Measurements from ENCODE around the gene MMAB.

GRCh38 chr12:109578330-109578927 is 5.1 kb upstream of the MMAB start:
- no peak for TF ChIP-seq EZH2 (IDR thresholded peaks at IDR 0.05; ENCODE audit: low read length, unreplicated experiment)
- TF ChIP-seq, protein P1, sequence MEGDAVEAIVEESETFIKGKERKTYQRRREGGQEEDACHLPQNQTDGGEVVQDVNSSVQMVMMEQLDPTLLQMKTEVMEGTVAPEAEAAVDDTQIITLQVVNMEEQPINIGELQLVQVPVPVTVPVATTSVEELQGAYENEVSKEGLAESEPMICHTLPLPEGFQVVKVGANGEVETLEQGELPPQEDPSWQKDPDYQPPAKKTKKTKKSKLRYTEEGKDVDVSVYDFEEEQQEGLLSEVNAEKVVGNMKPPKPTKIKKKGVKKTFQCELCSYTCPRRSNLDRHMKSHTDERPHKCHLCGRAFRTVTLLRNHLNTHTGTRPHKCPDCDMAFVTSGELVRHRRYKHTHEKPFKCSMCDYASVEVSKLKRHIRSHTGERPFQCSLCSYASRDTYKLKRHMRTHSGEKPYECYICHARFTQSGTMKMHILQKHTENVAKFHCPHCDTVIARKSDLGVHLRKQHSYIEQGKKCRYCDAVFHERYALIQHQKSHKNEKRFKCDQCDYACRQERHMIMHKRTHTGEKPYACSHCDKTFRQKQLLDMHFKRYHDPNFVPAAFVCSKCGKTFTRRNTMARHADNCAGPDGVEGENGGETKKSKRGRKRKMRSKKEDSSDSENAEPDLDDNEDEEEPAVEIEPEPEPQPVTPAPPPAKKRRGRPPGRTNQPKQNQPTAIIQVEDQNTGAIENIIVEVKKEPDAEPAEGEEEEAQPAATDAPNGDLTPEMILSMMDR (conservative IDR thresholded peaks at IDR 0.05; ENCODE audit: low read depth, low read length), result no peak
- no peak for TF ChIP-seq EZH2phosphoT487 (IDR thresholded peaks at IDR 0.05; ENCODE audit: borderline replicate concordance, low read length)
